Measurements from ENCODE around the gene SLC9A5. TPM values are rescaled to one million over a fixed set of nuclear protein-coding genes. Genes with fewer than 3 reads are reported as not detected.

The SLC9A5 gene
- polyA plus RNA-seq, 3 donors: 0.26 to 1.6 (median 0.82) TPM

DNA sequence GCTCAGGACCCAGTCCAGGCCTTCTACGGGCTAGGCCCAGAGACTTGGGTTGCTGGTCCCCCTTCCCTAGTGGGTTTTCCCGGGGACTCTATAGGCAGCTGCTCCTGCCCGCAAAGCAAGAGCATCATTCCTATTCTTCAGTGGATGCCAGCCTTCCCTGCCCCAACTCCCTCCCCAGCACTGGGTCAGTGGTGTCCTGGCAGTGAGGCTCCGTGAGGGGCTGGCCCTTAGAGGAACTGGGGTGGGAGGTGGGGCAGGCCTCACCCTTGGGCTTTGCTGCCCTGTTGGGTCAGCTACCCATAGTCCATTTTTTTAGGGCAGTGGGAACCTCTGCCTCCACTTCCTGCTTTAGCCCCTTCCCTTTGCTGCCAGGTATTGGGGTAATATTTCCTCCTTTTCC is 22.7 kb downstream of the SLC9A5 start:
- H3K27ac ChIP-seq (ENCODE audit: low read depth, low read length): no peak overlapping the region
- WGBS, 3 donors: 94 to 96% (median 94%) methylated on average over 4 of the region's 4 CpGs

DNA sequence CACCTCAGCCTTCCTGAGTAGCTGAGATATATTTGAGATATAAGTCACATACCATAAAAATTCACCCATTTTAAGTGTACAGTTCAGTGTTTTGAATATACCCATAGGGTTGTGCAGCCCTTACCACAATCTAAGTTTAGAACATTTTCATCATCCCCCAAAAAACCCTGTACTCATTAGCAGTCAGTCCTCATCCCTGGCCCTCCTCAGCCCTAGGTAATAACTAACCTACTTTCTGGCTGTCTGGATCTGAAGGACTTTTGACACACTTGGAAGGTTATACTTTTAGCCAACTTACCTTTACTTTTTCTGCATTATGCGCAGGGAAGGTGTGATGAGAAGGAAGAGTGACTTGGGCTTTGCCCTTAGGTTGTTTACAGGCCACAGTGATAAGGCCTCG is 26.5 kb downstream of the SLC9A5 start:
- H3K27ac ChIP-seq (ENCODE audit: low read depth, low read length): no peak overlapping the region
- 81 to 95% (median 84%) methylated on average over 2 of the region's 2 CpGs for WGBS, 3 donors

DNA sequence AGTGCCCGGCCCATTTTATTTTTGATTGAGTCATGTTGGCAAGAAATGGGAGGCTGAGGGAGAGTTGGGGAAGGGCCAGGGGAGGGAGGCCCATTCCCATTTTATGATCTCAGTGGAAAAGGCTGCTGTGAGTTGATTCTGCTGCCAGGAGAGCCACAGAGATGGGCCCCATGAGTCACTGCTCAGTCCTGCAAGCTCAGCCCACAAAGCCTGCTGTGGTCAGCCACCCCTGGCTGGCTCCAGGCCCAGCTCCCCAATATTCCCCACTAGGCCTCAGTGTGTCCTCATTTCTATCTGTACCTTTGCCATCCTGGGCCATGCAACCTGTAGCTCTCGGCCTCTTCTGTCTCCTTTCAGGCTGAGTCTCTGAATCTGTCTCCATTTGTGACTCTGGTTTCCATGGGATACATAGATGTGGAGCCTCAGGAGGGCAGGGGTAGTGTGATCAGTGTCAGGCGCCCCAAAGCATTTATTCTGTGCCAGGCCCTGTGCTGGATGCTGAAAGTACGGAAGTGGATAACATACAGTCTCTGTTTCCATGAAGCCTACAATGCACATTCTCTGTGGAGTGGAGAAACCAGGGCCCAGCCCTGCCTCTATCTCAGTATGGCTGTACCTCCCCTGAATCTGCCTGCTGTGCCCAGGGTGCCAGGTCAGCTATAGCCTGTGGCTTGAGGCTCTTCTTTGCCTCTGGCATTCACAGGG is 28.7 kb downstream of the SLC9A5 start:
- 77 to 87% (median 79%) methylated on average over 4 of the region's 4 CpGs for WGBS, 3 donors
- no peak overlapping the region for H3K27ac ChIP-seq (ENCODE audit: low read depth, low read length)

DNA sequence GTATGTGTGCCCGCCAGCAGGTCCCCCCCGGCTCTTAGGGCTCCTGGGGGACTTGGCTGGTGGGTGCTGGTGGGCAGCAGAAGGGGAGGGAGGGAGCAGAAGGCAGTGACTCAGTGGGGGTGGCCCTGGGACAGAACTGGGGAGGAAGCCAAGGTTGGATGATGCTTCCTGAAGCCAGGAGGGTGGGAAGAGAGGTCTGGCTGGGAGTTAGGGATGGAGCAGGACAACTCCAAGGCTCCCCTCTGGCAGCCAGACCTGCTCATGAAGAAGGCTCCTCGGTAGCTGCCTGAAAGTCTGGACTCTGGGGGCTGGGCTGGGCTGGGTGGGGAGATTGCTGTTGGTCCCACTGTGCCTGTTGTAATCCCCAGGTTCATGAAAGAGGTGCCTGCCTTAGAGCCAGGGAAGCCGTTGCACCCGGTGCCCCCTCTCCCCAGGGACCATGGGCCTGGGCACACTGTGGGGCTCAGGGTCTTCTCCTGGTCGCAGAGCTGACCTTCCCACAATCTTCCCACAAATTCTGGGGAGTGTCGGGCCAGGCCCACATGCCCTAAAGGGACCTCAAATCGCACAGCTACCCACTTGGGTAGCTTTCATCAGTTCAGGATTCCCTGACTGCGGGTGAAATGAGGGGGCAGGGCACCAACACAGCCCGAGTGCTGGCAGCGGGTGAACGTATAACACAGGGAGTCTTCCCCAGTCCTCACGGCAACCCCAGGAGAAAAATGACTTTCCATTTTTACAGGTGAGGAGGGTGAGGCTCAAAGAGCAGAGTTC is 29.4 kb downstream of the SLC9A5 start:
- H3K27ac ChIP-seq (ENCODE audit: low read depth, low read length): no peak overlapping the region
- 43 to 64% (median 61%) methylated on average over 13 of the region's 13 CpGs for WGBS, 3 donors

DNA sequence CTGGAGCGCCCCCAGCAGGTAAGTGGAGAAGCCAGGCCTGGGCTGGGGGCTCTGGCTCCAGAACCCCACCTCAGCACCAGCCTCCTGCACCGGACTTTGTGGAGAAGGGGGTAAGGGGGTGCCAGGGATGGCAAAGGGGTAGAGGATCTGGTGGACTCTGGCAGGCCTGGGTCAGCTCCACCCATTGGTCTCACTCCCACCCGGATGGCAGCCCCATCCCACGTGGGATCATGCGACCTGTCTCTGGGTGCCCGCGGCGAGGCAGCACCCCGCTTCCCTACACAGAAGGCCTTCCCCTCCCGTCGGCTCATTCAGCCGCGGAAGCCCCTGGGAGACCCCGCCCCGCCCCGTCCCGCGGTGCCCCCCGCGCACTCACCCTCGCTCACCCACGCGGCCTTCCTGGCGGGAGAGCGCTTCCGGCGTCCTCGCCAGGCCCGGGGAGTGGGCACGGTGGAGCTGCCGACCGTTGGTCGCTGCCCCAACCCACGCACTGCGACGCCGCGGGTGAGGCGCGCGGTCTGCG is 30.1 kb downstream of the SLC9A5 start:
- WGBS, 3 donors: 1% methylated on average over 28 to 42 of the region's 42 CpGs
- H3K27ac ChIP-seq (ENCODE audit: low read depth, low read length): no peak overlapping the region

DNA sequence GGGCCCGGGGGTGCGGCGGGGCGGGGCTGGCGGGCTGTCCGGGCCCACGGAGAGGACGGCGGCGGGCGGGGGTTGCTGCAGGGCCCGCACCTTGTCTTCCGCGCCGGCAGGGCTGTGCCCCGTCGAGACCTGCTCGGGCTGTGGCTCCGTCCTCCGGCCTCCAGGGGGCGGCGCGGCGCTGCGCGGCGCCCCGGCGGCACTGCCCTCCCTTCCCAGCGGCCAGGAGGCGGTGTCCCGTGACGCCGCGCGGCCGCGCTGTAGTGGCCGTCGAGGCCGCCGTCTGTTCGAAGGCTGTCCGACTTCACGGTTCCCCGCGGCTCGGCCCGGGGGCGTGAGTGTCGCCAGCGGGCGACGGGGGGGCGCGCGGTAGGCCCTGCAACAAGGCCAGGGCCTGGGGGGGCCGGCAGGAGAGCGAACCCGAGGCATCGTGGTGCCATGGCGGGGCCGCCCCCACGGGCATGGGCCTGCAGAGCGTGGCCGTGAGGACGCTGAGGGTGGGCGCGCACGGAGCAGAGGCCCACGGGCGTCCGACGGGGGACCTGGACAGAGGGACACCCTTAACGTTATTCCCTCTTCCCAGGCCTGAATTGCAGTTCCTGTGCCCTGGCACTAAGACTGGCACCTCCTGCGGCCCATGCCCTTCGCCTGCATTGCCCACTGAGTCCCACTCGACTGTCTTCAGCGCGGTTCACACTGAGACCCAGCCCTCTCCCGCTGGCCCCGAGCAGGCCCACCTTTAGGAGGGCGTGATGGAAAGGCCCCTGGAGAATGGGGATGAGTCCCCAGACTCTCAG is 30.7 kb downstream of the SLC9A5 start, which contains the start of gene PLEKHG4:
Gene PLEKHG4 (plus strand): TSS at position 237 of the 794 bp plus-strand sequence. CDS start 513 bp downstream, at position 750.
- H3K27ac ChIP-seq (ENCODE audit: low read depth, low read length): no peak within 1 kb of the TSS
- WGBS, 3 donors: 18 to 26% (median 25%) methylated on average over 55 to 83 of the region's 83 CpGs

DNA sequence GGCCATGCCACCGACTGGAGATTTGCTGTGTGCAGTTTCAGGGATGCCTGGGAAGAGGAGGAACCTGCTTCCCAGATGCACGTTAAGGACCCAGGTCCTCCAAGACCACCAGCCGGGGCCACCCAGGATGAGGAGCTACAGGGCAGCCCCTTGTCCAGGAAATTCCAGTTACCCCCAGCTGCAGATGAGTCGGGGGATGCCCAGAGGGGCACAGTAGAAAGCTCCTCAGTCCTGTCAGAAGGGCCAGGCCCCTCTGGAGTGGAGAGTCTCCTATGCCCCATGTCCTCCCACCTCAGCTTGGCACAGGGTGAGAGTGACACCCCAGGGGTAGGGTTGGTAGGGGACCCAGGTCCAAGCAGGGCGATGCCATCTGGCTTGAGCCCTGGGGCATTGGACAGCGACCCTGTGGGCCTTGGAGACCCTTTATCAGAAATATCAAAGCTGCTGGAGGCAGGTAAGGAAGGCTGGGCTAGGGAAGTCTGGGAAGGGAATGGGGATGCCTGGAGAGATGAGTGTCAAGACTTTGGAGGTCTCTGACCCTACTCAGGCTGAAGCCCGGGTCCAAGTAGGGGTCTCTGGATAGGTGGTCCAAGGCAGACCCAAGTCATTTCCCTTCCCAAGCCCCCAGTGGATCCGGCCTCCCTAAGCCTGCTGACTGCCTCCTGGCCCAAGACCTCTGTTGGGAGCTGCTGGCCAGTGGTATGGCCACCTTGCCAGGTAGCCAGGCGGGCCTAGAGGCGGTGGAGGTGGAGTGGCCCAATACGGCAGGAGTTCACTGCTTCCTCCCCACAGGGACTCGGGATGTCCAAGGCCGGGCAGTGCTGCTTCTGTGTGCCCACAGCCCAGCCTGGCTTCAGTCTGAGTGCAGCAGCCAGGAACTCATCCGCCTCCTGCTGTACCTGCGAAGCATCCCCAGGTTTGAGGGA is 31.6 kb downstream of the SLC9A5 start:
- 91 to 95% (median 92%) methylated on average over 12 to 15 of the region's 15 CpGs for WGBS, 3 donors
- H3K27ac ChIP-seq (ENCODE audit: low read depth, low read length): no peak overlapping the region

DNA sequence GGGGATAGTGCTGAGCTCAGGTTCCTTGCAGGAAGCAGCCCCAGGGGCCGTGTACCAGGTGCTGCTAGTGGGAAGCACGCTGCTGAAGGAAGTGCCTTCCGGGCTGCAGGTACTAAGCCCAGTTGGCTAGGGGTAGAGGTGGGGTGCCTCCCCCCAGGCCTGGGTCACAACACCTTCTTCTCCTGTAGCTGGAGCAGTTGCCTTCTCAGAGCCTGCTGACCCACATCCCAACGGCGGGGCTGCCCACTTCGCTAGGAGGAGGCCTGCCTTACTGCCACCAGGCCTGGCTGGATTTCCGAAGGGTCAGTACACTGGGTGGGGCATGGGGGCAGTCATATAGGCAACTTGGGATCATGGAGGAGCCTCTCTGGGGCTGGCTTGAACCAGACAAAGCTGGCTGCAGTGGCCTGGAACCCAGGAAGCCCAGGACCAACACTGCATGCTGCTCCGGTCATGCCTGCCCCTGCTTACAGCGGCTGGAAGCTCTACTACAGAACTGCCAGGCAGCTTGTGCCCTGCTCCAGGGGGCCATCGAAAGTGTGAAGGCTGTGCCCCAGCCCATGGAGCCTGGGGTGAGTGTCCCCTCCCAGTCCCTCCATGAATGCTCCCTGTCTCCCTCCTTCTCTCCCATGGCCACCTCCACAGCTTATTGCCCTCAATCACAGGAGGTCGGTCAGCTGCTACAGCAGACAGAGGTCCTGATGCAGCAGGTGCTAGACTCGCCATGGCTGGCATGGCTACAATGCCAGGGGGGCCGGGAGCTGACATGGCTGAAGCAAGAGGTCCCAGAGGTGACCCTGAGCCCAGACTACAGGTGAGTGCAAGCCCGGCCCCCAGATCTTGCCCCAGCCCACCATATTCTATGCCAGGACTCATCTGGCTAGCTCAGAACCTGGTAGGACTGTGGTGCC is 33.0 kb downstream of the SLC9A5 start:
- H3K27ac ChIP-seq (ENCODE audit: low read depth, low read length): no peak overlapping the region
- 90 to 95% (median 91%) methylated on average over 14 of the region's 14 CpGs for WGBS, 3 donors

DNA sequence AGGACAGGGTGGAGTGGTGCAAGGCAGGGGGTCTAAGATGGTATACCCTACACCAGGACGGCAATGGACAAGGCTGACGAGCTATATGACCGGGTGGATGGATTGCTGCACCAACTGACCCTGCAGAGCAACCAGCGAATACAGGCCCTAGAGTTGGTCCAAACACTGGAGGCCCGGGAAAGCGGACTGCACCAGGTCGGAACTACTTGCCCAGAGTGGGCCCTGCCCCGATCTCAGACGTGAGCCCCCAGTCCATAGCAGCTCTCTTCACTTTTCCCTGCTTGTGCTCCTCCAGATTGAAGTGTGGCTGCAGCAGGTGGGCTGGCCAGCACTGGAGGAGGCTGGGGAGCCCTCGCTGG is 33.6 kb downstream of the SLC9A5 start:
- WGBS, 3 donors: 97 to 99% (median 97%) methylated on average over 10 of the region's 10 CpGs
- no peak overlapping the region for H3K27ac ChIP-seq (ENCODE audit: low read depth, low read length)

DNA sequence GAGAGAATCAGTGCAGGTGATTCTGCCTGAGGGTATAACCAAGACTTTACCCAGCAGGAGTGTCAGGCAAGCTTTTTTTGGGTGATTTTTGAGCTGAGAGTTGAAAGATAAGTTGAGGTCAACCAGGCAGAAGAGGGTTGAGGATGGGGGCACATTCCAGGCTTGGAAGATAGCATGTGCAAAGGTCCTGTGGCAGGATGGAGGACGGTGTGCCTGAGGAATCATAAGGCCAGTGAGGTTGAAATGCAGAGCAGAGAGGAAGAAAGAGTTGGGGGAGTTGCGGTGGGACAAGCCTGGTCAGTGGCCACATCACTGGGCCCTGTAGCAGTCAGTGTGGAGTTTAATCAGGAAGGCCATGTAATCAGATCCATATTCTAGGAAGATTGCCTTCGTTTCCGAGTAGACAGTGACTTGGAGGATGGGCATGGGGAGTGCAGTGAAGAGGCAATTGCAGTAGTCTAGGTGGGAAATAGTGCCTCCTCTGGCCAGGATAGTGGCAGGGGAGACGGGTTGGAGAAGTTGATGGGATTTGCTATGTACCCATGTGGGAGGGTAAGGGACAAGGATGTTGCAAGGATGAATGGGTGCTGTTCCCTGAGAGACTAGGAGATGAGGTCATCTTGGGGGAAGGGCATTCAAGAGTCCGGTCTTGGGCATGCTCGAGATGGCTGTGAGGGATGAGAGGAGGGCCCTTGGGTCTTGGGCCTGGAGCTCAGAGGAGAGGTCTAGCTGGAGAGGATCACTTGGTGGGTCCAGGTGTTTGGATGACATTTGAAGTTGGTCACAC is 34.5 kb downstream of the SLC9A5 start:
- no peak overlapping the region for H3K27ac ChIP-seq (ENCODE audit: low read depth, low read length)
- 93% methylated on average over 7 of the region's 7 CpGs for WGBS, 3 donors

DNA sequence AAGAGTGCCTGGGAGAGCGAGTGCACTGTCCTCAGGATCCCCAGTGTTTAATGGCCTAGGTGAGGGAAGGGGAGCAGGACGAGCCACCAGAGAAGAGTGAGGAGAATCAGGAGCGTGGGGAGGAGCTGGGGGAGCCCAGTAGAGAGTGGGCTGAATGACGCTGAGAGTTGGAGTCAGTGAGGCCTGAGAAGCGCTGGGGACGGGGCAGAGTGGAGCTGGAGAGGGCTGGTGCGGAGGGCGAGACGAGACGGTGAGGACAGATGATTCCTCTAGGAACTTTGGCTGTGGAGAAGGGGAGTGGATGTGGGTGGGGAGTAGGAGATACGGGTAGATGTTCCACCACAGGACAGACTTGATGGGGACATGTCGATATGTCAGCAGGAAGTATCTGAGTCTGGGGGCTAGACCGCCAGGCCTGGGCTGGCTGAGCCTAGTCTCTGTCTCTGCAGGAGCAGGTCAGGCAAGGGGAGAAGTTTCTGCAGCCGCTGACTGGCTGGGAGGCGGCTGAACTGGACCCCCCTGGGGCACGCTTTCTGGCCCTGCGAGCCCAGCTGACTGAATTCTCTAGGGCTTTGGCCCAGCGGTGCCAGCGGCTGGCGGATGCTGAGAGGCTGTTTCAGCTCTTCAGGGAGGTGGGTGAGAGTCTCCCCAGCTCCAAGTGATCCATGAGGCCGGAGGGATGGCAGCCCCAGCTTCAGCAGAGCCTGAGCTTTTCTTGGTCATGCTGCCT is 35.2 kb downstream of the SLC9A5 start:
- H3K27ac ChIP-seq (ENCODE audit: low read depth, low read length): no peak overlapping the region
- WGBS, 3 donors: 86 to 95% (median 87%) methylated on average over 21 of the region's 21 CpGs

DNA sequence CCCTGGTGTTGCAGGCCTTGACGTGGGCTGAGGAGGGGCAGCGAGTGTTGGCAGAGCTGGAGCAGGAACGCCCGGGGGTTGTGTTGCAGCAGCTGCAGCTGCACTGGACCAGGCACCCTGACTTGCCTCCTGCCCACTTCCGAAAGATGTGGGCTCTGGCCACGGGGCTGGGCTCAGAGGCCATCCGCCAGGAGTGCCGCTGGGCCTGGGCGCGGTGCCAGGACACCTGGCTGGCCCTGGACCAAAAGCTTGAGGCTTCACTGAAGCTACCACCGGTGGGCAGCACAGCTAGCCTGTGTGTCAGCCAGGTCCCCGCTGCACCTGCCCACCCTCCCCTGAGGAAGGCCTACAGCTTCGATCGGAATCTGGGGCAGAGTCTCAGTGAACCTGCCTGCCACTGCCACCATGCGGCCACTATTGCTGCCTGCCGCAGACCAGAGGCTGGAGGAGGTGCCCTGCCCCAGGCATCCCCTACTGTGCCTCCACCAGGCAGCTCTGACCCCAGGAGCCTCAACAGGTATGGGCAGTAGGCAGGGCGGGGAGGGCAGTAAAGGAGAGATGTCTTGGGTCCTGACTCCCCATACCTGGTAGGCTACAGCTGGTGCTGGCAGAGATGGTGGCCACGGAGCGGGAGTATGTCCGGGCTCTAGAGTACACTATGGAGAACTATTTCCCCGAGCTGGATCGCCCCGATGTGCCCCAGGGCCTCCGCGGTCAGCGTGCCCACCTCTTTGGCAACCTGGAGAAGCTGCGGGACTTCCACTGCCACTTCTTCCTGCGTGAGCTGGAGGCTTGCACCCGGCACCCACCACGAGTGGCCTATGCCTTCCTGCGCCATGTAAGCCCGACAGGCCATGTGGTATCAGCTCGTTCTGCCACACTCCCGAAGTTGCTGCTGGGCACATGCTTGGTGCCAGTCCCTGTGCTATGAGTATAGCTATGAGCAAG is 36.2 kb downstream of the SLC9A5 start:
- 61 to 82% (median 82%) methylated on average over 30 to 34 of the region's 34 CpGs for WGBS, 3 donors
- H3K27ac ChIP-seq (ENCODE audit: low read depth, low read length): no peak overlapping the region

DNA sequence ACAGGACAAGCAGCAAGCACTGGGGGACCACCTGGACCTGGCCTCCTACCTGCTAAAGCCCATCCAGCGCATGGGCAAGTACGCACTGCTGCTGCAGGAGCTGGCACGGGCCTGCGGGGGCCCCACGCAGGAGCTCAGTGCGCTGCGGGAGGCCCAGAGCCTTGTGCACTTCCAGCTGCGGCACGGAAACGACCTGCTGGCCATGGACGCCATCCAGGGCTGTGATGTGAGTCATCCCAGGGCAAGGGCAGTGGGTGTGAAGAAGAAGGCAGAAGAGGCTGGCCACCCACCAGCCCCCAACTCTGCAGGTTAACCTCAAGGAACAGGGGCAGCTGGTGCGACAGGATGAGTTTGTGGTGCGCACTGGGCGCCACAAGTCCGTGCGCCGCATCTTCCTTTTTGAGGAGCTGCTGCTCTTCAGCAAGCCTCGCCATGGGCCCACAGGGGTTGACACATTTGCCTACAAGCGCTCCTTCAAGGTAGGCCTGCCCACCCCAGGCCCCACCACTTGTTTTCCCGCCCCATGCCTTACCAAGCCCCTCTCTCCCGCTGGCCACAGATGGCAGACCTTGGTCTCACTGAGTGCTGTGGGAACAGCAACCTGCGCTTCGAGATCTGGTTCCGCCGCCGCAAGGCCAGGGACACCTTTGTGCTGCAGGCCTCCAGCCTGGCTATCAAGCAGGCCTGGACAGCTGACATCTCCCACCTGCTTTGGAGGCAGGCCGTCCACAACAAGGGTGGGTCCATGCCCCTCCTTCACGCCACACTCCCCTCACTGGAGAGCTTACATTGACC is 37.9 kb downstream of the SLC9A5 start:
- 90 to 92% (median 92%) methylated on average over 28 of the region's 28 CpGs for WGBS, 3 donors
- no peak overlapping the region for H3K27ac ChIP-seq (ENCODE audit: low read depth, low read length)

DNA sequence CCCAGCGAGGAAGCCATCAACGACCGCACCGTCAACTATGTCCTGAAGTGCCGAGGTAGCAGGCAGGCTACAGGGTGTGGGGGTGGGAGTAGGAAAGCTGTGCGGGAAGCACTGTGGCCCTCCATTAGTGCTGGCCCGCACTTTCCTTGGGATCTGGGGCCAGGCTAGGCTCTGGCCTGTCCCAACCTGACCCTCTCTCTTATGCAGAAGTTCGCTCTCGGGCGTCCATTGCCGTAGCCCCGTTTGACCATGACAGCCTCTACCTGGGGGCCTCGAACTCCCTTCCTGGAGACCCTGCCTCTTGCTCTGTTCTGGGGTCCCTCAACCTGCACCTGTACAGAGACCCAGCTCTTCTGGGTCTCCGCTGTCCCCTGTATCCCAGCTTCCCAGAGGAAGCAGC is 39.2 kb downstream of the SLC9A5 start:
- H3K27ac ChIP-seq (ENCODE audit: low read depth, low read length): no peak overlapping the region
- WGBS, 3 donors: 91 to 97% (median 96%) methylated on average over 9 to 14 of the region's 14 CpGs
